K562 (cell line): ENCODE results near the gene SCAMP3. TPM values are rescaled to one million over a fixed set of nuclear protein-coding genes. Genes with fewer than 3 reads are reported as not detected.

Experiments
- ARNT ChIP-seq, 2 experiments: fragments of 450-650 bp; IDR thresholded peaks; 2 replicates each; pipeline ENCODE4 v1.6.1; 2016; ENCODE audit warnings: mild to moderate bottlenecking in 1 of 2
- BHLHE40 ChIP-seq: IDR thresholded peaks from 2 replicates; pipeline ENCODE4 v1.6.1; 2011; ENCODE audit warnings: low read length, improper control_type of control experiment
- BMI1 ChIP-seq: fragments of 150-350 bp; IDR thresholded peaks from 2 replicates; pipeline ENCODE4 v1.6.1; 2014; ENCODE audit warnings: low read length
- HIVEP1 ChIP-seq: fragments of 250-450 bp; sonication (Bioruptor Pico); IDR thresholded peaks from 2 replicates; pipeline ENCODE4 v1.4.0; 2020; ENCODE audit warnings: mild to moderate bottlenecking
- HMG20B ChIP-seq: fragments of 250-450 bp; sonication (Bioruptor Pico); IDR thresholded peaks from 2 replicates; pipeline ENCODE4 v1.5.0; 2021; ENCODE audit warnings: mild to moderate bottlenecking
- HNRNPK ChIP-seq: fragments of 200-400 bp; formaldehyde crosslinking; IDR thresholded peaks from one replicate; pipeline ENCODE4 v1.6.1; 2018; ENCODE audit warnings: mild to moderate bottlenecking, low read depth, low read length; ENCODE audit not compliant: poor library complexity, severe bottlenecking
- HNRNPUL1 ChIP-seq: fragments of 200-400 bp; formaldehyde crosslinking; IDR thresholded peaks from 2 replicates; pipeline ENCODE4 v1.6.1; 2017; ENCODE audit warnings: low read length
- MED1 ChIP-seq: sonication (generic); formaldehyde crosslinking; IDR thresholded peaks from 2 replicates; pipeline ENCODE4 v1.8.1; 2023; ENCODE audit warnings: missing genetic modification reagents, borderline replicate concordance
- MEF2A ChIP-seq: IDR thresholded peaks from 2 replicates; pipeline ENCODE4 v1.6.1; 2011; ENCODE audit warnings: low read depth, mild to moderate bottlenecking, low read length, moderate library complexity; ENCODE audit not compliant: control insufficient read depth
- NR2F6 ChIP-seq: fragments of 450-650 bp; formaldehyde crosslinking; IDR thresholded peaks from 2 replicates; pipeline ENCODE4 v1.4.0; 2020; ENCODE audit warnings: mild to moderate bottlenecking
- PYGO2 ChIP-seq: fragments of 450-650 bp; IDR thresholded peaks from 2 replicates; pipeline ENCODE4 v1.6.1; 2016; ENCODE audit warnings: mild to moderate bottlenecking, missing genetic modification characterization, moderate library complexity, missing compliant biosample characterization
- SAFB ChIP-seq: fragments of 200-400 bp; formaldehyde crosslinking; IDR thresholded peaks from 2 replicates; pipeline ENCODE4 v1.6.1; 2017; ENCODE audit warnings: low read depth, low read length, borderline replicate concordance
- XRCC5 ChIP-seq: fragments of 200-400 bp; formaldehyde crosslinking; IDR thresholded peaks from 2 replicates; pipeline ENCODE4 v1.6.1; 2017; ENCODE audit warnings: low read depth, mild to moderate bottlenecking, low read length
- ZNF354B ChIP-seq: fragments of 250-450 bp; sonication (Bioruptor Pico); IDR thresholded peaks from 2 replicates; pipeline ENCODE4 v1.4.0; 2020
- ZNF780A ChIP-seq: fragments of 250-450 bp; sonication (Bioruptor Pico); IDR thresholded peaks from 2 replicates; pipeline ENCODE4 v1.5.0; 2021; ENCODE audit warnings: mild to moderate bottlenecking
- ZNF785 ChIP-seq: fragments of 250-450 bp; sonication (Bioruptor Pico); IDR thresholded peaks from 2 replicates; pipeline ENCODE4 v1.4.0; 2020; ENCODE audit warnings: mild to moderate bottlenecking
- polyA plus RNA-seq, 8 experiments: library from polyadenylated mRNA; depleted of rRNA in 4 of 8; stranded (reverse) in 5 of 8; unstranded in 3 of 8; fragments of >200 nt; fragmentation: Nextera tagmentation in 2 of 8; fragmentation: Illumina TruSeq in 1 of 8; extraction: Ambion mirVana in 2 of 8; extraction: Trizol in 1 of 8; gene quantifications; 2 replicates each; pipeline versions ENCODE4 v1.2.1 to v1.2.3, GENCODE V29; 2011 to 2014; ENCODE audit warnings: inconsistent platforms in 1 of 8, missing spikeins in 1 of 8
- total RNA-seq, 7 experiments: library from RNA; depleted of rRNA in 6 of 7; stranded (reverse); fragments of >200 nt in 6 of 7; fragmentation: Illumina TruSeq in 2 of 7; extraction: Trizol in 2 of 7; gene quantifications; 2 replicates each; pipeline versions ENCODE4 v1.2.1 to v1.2.3, GENCODE V29; 2011 to 2021; ENCODE audit warnings: low replicate concordance in 1 of 7
- TF ChIP-seq, protein P1 (sequence below): fragments of 450-650 bp; formaldehyde crosslinking; IDR thresholded peaks from 2 replicates; pipeline ENCODE4 v1.4.0; 2022; ENCODE audit warnings: missing genetic modification characterization
- TF ChIP-seq, protein P2 (sequence below): fragments of 150-350 bp; conservative IDR thresholded peaks from 2 replicates; pipeline ENCODE4 v1.6.1; 2014; ENCODE audit warnings: low read length
- TF ChIP-seq, protein P3 (sequence below): fragments of 250-450 bp; sonication (Bioruptor Pico); IDR thresholded peaks from 2 replicates; pipeline ENCODE4 v1.9.0; 2021; ENCODE audit warnings: mild to moderate bottlenecking
- TF ChIP-seq, protein P4 (sequence below): sonication (generic); formaldehyde crosslinking; IDR thresholded peaks from 2 replicates; pipeline ENCODE4 v1.8.0; 2023; ENCODE audit warnings: mild to moderate bottlenecking, missing genetic modification reagents
- TF ChIP-seq, protein P5 (sequence below), 2 experiments: fragments of 450-650 bp; IDR thresholded peaks; 2 replicates each; pipeline ENCODE4 v1.6.1; 2016
- TF ChIP-seq, protein P6 (sequence below): sonication (generic); formaldehyde crosslinking; IDR thresholded peaks from 2 replicates; pipeline ENCODE4 v1.8.0; 2022; ENCODE audit warnings: mild to moderate bottlenecking, missing genetic modification reagents

Gene SCAMP3
- total and polyA plus RNA-seq, 9 of the 15 experiments (the other 6 are each of a cell fraction or from before 2014, with no cell fraction given), result 14.2 to 131 (median 86.1) TPM

DNA sequence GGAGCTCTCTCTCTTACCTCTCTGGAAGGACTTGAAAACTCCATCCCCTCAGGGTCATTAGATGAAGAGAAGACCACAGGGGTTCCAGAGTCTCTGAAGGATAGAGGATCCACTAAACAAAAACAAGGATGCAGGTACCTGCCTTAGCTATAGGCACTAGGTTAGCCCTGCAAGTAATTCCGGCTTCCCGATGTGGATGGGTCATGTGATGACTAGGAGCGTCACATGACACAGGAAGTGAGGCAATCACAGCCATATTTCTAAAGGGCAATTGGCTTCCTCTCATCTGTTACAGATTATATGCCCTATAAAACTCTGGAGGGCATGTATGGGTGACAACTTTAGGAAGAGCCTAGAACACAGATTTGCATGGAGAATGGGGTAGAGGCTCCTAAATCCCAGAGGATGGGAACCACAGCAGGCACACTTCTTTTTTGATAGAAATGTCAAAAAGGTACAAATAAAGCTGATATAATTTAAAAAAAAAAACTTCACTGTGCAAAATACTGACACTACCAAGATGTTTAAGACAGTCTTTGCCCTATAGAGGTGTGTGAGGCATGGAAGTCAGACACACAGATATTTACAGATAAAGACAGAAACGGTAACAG lies 21.0 kb downstream of the SCAMP3 start (continued):
- TF ChIP-seq, protein P1, sequence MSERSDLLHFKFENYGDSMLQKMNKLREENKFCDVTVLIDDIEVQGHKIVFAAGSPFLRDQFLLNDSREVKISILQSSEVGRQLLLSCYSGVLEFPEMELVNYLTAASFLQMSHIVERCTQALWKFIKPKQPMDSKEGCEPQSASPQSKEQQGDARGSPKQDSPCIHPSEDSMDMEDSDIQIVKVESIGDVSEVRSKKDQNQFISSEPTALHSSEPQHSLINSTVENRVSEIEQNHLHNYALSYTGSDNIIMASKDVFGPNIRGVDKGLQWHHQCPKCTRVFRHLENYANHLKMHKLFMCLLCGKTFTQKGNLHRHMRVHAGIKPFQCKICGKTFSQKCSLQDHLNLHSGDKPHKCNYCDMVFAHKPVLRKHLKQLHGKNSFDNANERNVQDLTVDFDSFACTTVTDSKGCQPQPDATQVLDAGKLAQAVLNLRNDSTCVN (CRISPR knock-in tag), result no peak
- TF ChIP-seq HMG20B (CRISPR knock-in tag) (no peak), MED1 (no peak), ZNF780A (CRISPR knock-in tag) (no peak), MEF2A (peak; percentile 70), NR2F6 (no peak), HIVEP1 (CRISPR knock-in tag) (no peak), HNRNPUL1 (no peak), HNRNPK (no peak), ZNF354B (no peak), BHLHE40 (no peak), ZNF785 (no peak), XRCC5 (no peak), PYGO2 (tag) (no peak), ARNT (IDR thresholded peaks at IDR 0.05) (no peak), BMI1 (no peak), SAFB (no peak)
- TF ChIP-seq, protein P2, sequence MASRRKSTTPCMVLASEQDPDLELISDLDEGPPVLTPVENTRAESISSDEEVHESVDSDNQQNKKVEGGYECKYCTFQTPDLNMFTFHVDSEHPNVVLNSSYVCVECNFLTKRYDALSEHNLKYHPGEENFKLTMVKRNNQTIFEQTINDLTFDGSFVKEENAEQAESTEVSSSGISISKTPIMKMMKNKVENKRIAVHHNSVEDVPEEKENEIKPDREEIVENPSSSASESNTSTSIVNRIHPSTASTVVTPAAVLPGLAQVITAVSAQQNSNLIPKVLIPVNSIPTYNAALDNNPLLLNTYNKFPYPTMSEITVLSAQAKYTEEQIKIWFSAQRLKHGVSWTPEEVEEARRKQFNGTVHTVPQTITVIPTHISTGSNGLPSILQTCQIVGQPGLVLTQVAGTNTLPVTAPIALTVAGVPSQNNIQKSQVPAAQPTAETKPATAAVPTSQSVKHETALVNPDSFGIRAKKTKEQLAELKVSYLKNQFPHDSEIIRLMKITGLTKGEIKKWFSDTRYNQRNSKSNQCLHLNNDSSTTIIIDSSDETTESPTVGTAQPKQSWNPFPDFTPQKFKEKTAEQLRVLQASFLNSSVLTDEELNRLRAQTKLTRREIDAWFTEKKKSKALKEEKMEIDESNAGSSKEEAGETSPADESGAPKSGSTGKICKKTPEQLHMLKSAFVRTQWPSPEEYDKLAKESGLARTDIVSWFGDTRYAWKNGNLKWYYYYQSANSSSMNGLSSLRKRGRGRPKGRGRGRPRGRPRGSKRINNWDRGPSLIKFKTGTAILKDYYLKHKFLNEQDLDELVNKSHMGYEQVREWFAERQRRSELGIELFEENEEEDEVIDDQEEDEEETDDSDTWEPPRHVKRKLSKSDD, result no peak
- TF ChIP-seq, protein P3, sequence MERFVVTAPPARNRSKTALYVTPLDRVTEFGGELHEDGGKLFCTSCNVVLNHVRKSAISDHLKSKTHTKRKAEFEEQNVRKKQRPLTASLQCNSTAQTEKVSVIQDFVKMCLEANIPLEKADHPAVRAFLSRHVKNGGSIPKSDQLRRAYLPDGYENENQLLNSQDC, result no peak
- TF ChIP-seq, protein P4, sequence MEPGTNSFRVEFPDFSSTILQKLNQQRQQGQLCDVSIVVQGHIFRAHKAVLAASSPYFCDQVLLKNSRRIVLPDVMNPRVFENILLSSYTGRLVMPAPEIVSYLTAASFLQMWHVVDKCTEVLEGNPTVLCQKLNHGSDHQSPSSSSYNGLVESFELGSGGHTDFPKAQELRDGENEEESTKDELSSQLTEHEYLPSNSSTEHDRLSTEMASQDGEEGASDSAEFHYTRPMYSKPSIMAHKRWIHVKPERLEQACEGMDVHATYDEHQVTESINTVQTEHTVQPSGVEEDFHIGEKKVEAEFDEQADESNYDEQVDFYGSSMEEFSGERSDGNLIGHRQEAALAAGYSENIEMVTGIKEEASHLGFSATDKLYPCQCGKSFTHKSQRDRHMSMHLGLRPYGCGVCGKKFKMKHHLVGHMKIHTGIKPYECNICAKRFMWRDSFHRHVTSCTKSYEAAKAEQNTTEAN (CRISPR knock-in tag), result no peak
- TF ChIP-seq, protein P5, sequence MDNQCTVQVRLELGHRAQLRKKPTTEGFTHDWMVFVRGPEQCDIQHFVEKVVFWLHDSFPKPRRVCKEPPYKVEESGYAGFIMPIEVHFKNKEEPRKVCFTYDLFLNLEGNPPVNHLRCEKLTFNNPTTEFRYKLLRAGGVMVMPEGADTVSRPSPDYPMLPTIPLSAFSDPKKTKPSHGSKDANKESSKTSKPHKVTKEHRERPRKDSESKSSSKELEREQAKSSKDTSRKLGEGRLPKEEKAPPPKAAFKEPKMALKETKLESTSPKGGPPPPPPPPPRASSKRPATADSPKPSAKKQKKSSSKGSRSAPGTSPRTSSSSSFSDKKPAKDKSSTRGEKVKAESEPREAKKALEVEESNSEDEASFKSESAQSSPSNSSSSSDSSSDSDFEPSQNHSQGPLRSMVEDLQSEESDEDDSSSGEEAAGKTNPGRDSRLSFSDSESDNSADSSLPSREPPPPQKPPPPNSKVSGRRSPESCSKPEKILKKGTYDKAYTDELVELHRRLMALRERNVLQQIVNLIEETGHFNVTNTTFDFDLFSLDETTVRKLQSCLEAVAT (IDR thresholded peaks at IDR 0.05), result no peak
- TF ChIP-seq, protein P6, sequence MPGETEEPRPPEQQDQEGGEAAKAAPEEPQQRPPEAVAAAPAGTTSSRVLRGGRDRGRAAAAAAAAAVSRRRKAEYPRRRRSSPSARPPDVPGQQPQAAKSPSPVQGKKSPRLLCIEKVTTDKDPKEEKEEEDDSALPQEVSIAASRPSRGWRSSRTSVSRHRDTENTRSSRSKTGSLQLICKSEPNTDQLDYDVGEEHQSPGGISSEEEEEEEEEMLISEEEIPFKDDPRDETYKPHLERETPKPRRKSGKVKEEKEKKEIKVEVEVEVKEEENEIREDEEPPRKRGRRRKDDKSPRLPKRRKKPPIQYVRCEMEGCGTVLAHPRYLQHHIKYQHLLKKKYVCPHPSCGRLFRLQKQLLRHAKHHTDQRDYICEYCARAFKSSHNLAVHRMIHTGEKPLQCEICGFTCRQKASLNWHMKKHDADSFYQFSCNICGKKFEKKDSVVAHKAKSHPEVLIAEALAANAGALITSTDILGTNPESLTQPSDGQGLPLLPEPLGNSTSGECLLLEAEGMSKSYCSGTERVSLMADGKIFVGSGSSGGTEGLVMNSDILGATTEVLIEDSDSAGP (CRISPR knock-in tag), result no peak
